PFSK-1 (cell line): Measurements from ENCODE around the gene TPP2.

ENCODE experiments used
- FOXP2 ChIP-seq: optimal IDR thresholded peaks from 2 replicates; pipeline ENCODE3; 2011; ENCODE audit warnings: borderline replicate concordance, control low read depth, inconsistent platforms; ENCODE audit not compliant: insufficient read depth; ENCODE audit errors: extremely low read length, extremely low read depth
- POLR2AphosphoS5 ChIP-seq: IDR thresholded peaks from 2 replicates; pipeline ENCODE4 v1.6.1; 2012; ENCODE audit warnings: low read depth, mild to moderate bottlenecking, control low read depth, low read length, moderate library complexity
- TAF1 ChIP-seq: IDR thresholded peaks from 2 replicates; pipeline ENCODE4 v1.6.1; 2012; ENCODE audit warnings: low read length, control low read depth, borderline replicate concordance; ENCODE audit not compliant: insufficient read depth
- TF ChIP-seq, protein P1 (sequence below), 2 experiments: IDR thresholded peaks; 2 replicates each; pipeline versions ENCODE4 v1.6.1 to v1.8.0; 2011 to 2012; ENCODE audit warnings: low read depth in 2 of 2, low read length in 2 of 2, control low read depth in 1 of 2, inconsistent platforms in 1 of 2, mild to moderate bottlenecking in 1 of 2, moderate library complexity in 1 of 2; ENCODE audit not compliant: insufficient read depth in 1 of 2

DNA sequence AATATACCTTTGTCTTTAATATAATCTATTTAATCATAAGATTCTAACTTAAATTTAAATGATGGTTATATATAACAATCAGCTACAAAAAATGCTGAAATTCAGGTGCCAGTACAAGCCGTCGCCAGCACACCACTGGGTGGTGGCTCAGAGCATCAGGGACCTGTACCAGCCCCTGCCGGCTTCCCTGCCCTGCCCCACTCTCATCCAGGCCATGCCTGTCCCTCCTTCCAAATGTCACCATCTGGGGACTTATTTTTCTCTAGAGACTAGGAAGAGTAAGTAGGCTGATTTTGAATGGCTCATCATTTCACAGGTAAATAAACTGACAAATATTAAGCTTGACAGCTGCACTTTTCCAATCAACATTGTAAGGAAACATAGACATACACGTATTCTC, 96.5 kb downstream of the TPP2 start:
- TF ChIP-seq POLR2AphosphoS5 (no peak), TAF1 (no peak), FOXP2 (no peak)
- TF ChIP-seq, protein P1, sequence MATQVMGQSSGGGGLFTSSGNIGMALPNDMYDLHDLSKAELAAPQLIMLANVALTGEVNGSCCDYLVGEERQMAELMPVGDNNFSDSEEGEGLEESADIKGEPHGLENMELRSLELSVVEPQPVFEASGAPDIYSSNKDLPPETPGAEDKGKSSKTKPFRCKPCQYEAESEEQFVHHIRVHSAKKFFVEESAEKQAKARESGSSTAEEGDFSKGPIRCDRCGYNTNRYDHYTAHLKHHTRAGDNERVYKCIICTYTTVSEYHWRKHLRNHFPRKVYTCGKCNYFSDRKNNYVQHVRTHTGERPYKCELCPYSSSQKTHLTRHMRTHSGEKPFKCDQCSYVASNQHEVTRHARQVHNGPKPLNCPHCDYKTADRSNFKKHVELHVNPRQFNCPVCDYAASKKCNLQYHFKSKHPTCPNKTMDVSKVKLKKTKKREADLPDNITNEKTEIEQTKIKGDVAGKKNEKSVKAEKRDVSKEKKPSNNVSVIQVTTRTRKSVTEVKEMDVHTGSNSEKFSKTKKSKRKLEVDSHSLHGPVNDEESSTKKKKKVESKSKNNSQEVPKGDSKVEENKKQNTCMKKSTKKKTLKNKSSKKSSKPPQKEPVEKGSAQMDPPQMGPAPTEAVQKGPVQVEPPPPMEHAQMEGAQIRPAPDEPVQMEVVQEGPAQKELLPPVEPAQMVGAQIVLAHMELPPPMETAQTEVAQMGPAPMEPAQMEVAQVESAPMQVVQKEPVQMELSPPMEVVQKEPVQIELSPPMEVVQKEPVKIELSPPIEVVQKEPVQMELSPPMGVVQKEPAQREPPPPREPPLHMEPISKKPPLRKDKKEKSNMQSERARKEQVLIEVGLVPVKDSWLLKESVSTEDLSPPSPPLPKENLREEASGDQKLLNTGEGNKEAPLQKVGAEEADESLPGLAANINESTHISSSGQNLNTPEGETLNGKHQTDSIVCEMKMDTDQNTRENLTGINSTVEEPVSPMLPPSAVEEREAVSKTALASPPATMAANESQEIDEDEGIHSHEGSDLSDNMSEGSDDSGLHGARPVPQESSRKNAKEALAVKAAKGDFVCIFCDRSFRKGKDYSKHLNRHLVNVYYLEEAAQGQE (IDR thresholded peaks at IDR 0.05; ENCODE audit: insufficient read depth in 1 of 2, low read depth in 2 of 2, low read length in 2 of 2) = no peak
